GM23338 (cell line): ENCODE data around the gene LMO7.

Experiments
- CTCF ChIP-seq, 2 experiments: fragments of 200-600 bp in 1 of 2; sonication (generic) in 1 of 2; conservative IDR thresholded peaks; 2 replicates each; pipeline versions ENCODE4 v1.5.1 to v1.6.1; 2016 to 2017; ENCODE audit warnings: antibody characterized with exemption in 2 of 2, low read depth in 2 of 2, mild to moderate bottlenecking in 2 of 2, moderate library complexity in 1 of 2
- EZH2phosphoT487 ChIP-seq: fragments of 200-600 bp; sonication (generic); IDR thresholded peaks from one replicate; pipeline ENCODE4 v1.8.1; 2018; ENCODE audit warnings: antibody characterized with exemption; ENCODE audit not compliant: unreplicated experiment
- REST ChIP-seq: IDR thresholded peaks from one replicate; pipeline ENCODE4 v1.6.1; 2018; ENCODE audit warnings: antibody characterized with exemption; ENCODE audit not compliant: unreplicated experiment

GRCh38 chr13:75904012-75904411 lies 267.9 kb downstream of the LMO7 start:
- TF ChIP-seq CTCF (conservative IDR thresholded peaks at IDR 0.05; ENCODE audit: low read depth in 2 of 2): no peak
- TF ChIP-seq REST: no peak
- no peak for TF ChIP-seq EZH2phosphoT487
